Stimulated activated CD4-positive, alpha-beta T cell treated with anti-CD3 and anti-CD28 coated beads, Interleukin-4, amount 100 ng/mL, for 1 hour (primary cell): Measurements from ENCODE around the gene KIF15.
"Not testable (repeated sequence)": the region's sequence is repeated elsewhere in the genome, so short reads cannot be mapped to it uniquely, and the experiment has no call there.

Source experiments
- DNase-seq: peaks from one replicate; pipeline ENCODE4 v3.0.0-alpha.2; 2020

Gene KIF15, protein sequence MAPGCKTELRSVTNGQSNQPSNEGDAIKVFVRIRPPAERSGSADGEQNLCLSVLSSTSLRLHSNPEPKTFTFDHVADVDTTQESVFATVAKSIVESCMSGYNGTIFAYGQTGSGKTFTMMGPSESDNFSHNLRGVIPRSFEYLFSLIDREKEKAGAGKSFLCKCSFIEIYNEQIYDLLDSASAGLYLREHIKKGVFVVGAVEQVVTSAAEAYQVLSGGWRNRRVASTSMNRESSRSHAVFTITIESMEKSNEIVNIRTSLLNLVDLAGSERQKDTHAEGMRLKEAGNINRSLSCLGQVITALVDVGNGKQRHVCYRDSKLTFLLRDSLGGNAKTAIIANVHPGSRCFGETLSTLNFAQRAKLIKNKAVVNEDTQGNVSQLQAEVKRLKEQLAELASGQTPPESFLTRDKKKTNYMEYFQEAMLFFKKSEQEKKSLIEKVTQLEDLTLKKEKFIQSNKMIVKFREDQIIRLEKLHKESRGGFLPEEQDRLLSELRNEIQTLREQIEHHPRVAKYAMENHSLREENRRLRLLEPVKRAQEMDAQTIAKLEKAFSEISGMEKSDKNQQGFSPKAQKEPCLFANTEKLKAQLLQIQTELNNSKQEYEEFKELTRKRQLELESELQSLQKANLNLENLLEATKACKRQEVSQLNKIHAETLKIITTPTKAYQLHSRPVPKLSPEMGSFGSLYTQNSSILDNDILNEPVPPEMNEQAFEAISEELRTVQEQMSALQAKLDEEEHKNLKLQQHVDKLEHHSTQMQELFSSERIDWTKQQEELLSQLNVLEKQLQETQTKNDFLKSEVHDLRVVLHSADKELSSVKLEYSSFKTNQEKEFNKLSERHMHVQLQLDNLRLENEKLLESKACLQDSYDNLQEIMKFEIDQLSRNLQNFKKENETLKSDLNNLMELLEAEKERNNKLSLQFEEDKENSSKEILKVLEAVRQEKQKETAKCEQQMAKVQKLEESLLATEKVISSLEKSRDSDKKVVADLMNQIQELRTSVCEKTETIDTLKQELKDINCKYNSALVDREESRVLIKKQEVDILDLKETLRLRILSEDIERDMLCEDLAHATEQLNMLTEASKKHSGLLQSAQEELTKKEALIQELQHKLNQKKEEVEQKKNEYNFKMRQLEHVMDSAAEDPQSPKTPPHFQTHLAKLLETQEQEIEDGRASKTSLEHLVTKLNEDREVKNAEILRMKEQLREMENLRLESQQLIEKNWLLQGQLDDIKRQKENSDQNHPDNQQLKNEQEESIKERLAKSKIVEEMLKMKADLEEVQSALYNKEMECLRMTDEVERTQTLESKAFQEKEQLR (N-terminal part only)

DNA sequence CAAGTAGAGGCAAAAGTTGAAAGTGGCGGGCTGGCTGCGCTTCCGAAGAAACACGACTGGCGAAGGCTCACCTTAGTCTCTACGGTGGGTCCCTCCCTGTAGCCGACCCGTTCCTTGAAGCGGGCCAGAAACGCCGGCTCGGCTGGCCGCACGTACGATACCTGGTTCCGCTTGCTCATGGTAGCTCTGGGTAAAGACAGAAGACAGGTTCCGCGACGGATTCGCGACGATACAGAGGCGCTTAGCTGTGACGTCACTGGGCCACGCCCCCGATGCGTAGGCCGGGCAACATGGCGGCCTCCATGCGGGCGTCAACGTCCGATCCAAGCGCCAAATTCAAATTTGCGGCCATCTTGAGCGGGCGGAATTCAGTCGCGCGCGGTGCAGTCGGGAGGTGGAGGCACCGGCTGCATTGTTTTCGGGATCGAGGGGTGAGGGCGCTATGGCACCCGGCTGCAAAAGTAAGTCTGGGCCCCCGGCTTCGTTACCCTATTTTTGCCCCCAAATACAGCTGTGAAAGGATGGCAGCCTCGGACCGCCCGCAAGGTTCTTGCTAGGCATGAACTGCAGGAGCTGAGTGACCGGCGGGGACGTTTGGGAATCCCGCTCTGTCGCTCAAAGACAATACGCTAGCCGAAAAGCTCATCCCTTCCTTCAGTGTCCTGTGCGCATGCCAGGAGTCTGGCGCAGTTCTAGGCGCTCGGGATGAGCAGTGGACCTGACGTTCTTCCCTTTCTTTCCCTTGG lies at the start of gene KIF15, which contains the start of gene KIAA1143:
Gene KIF15 (plus strand): TSS at position 371 of the 746 bp plus-strand sequence. CDS start 72 bp downstream, at position 443.
Gene KIAA1143 (minus strand): TSS at position 196 of the 746 bp plus-strand sequence. CDS start 17 bp downstream, at position 179.
- peak; percentile 99 for DNase-seq

DNA sequence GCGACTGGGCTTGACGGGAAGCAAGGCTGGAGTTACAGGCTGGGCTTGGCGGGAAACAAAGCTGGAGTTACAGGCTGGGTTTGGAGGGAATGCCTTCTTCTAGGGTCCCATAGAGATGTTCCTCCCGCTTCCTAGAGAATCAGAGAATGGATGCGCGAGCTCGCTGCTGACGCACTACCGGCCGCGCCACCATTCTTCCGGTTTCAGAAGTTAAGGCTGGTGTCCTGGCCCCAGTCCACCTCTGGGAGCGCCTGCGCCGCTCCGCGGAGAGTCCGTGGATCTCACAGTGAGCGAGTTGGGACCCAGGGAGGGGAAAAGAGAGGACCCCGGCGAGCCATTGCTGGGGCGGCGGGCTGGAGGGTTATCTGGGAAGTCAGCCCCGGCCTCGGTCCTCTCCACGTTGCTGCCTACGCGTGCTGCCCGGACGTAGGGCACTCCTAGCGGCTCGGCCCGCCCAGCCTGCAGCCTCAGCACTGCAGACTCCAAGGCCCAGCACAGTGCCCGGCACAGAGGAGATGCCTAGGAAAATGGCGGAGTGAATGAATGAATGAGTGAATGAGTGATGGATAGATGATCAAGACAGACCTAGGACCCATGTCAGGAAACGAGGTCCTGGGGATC lies 49.0 kb upstream of the KIF15 start, which contains the start of gene ZNF502:
Gene ZNF502 (plus strand): TSS at position 206 of the 621 bp plus-strand sequence. CDS start 7,602 bp downstream, outside the sequence.
- peak; percentile 70 for DNase-seq

DNA sequence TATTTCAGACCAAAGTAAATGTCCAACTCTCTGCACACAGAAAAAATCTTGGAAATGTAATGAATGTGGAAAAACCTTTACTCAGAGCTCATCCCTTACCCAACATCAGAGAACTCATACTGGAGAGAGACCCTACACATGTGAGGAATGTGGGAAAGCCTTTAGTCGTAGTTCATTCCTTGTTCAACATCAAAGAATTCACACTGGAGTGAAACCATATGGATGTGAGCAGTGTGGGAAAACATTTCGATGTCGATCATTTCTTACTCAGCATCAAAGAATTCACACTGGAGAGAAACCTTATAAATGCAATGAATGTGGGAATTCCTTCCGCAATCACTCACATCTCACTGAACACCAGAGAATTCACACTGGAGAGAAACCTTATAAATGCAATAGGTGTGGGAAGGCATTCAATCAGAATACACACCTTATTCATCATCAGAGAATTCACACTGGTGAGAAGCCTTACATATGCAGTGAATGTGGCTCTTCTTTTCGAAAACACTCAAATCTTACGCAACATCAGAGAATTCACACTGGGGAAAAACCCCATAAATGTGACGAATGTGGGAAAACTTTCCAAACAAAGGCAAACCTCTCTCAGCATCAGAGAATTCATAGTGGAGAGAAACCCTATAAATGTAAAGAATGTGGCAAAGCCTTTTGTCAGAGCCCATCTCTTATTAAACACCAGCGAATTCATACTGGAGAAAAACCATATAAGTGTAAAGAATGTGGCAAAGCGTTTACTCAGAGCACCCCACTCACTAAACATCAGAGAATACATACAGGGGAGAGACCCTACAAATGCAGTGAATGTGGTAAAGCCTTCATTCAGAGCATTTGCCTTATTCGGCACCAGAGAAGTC lies 40.1 kb upstream of the KIF15 start:
- DNase-seq, result no peak

DNA sequence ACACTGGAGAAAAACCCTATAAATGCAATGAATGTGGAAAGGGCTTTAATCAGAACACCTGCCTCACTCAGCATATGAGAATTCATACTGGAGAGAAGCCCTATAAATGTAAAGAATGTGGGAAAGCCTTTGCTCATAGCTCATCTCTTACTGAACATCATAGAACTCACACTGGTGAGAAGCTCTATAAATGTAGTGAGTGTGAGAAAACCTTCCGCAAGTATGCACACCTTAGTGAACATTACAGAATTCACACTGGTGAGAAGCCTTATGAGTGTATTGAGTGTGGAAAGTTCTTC lies 39.5 kb upstream of the KIF15 start:
- no peak for DNase-seq

DNA sequence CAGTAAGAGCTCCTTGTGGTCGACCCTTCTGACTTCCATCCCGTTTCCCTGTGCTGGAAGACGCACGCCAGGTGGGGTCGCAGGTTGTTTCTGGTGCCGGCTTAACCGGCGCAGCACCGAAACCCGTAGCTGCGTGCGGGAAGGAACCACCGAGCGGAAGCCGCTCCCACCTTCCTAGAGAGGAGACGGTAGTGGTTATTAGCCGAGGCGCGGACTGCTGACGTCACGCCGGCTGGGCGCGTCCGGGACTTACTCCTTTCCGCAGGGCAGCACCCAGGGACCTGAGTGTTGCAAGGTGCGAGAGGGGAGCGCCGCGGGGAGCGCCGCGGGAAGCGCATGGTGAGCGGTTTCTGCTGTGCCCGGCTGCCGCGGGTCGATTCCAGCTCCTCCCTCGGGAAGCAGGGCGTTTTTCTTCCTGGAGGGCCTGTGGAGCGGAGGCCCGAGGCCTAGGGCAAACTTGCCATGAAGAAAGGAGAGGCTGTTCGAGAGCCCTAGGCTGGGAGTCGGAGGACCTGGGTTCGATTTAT lies 32.1 kb upstream of the KIF15 start, which contains the start of gene ZNF501:
Gene ZNF501 (plus strand): TSS at position 252 of the 527 bp plus-strand sequence. CDS start 4,787 bp downstream, outside the sequence.
- peak; percentile 89 for DNase-seq

DNA sequence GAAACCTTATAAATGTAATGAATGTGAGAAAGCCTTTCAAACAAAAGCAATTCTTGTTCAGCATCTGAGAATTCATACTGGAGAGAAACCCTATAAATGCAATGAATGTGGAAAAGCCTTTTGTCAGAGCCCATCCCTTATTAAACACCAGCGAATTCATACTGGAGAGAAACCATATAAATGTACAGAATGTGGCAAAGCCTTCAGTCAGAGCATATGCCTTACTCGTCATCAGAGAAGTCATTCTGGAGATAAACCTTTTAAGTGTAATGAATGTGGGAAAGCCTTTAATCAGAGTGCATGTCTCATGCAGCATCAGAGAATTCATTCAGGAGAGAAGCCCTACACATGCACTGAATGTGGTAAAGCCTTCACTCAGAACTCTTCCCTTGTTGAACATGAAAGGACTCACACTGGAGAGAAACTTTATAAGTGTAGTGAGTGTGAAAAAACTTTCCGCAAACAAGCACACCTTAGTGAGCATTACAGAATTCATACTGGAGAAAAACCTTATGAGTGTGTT lies 26.9 kb upstream of the KIF15 start:
- no peak for DNase-seq

DNA sequence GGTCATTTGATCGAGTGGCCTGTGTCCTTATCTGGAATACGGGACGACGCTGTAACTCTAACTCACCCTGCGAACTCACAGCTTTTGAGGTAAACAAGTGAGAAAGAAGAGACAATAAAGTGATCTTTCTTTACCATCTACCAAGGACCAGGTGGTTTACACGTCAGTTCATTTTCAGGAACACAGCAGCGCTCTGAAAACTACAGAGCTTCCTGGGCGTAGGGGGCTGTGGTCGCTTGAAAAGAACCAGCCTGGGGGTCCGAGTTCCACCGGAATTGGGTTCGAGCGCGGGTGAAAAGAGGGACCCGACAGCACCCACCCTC lies 532 bp upstream of the KIF15 start:
- DNase-seq, result no peak

DNA sequence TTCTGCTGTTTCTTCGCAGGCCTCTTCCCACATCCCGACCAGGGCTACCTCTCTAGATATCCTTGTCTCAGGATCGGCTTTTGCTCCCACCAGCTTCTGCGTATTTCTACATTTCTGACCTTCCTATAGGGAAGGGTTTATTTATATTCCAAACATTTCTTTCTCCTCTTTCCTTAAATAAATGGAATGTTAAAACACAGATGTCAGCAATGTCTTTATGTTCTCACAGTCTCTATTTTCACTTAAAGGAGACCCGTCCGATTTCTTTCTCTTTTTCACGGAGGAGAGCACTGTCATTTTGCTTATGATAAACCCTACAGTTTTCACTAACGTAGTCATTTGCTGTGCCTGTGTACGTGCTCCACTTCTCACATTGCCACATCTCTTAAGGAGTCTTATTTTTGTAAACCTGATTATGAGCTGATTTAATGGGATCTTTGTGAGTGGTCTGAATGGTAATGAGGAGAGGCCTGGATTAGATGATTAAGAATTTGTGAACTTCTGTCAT lies 630 bp downstream of the KIF15 start:
- no peak for DNase-seq

DNA sequence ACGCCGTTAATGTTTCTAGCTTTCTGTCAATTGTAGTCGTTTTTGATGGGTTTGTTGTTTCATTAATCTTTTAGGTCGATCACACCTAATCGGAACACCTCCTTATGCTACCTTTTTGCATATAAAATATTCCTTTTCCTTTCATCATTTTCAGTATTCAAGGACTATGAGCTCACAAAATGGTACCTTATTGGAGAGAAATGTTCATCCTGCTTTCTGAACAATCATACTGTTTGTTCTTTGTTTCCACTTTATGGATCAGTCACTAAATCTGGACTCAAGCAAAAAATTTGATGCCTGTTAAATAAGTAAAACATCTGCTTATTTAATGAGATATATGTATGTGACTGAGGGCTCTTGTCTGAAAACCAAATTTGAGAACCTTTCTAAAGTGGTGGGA lies 1.1 kb downstream of the KIF15 start:
- no peak for DNase-seq

DNA sequence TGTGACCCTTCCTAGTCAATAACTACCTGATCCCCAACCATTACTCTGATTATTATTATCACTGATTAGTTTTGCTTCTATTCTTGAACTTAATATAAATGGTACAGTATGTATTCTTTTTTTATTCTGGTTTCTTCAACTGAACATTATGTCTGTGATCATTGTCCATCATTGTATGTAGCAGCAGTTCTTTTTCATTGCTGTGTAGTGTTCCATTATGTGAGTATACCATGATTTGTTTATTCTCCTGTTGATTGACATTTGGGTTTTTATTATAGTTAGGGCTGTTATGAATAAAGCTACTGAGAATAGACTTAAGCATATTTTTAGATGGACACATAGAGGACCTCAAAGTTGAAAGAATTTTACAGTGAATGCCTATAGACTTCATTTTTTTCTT lies 2.7 kb downstream of the KIF15 start:
- DNase-seq, result no peak

DNA sequence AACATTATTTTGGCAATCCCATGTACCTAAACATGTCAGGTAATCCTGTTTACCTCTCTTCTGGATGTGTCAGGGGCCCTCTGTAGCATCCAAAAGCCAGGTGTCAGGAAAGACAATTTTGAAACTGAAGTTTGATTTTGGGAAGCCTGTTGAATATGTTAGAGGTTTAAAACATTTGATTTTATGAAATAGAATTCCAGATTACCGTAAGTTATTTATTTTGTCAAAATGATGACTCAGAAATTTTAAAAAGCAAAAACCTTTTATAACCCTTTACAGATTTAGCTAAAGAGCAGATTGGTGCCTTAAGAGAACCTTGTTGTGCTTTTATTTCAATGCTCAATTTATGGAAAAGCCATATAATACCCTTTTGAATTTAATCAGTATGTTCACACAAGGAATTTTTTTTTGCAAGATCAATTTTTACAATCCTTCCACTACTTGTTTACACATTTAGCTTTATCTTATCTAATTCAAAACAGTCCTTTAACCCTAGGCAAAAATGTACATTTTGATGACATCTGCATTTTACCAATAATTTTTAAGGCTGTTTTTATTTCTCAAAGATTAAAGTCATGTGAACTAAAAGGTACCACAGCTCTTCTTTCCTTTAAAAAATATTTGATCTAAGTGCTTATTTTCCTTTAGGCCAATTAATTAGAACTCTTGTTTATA lies 10.0 kb downstream of the KIF15 start:
- no peak for DNase-seq

DNA sequence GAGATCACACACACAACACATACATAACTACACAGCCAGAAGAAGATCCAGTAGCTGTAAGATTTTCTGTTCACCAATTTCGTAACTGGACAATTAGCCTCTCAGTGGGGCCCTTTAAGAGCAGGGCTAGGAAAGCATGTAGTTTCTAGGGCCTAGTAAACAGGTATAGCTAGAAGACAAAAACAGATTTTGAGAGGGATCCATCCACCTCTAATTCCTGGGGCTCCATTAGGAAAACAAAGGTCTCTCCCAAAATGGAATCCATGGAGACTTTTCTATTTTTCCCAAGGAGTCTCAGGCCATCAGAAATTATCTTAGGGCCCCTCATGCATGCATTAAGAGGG lies 10.5 kb downstream of the KIF15 start:
- no peak for DNase-seq

DNA sequence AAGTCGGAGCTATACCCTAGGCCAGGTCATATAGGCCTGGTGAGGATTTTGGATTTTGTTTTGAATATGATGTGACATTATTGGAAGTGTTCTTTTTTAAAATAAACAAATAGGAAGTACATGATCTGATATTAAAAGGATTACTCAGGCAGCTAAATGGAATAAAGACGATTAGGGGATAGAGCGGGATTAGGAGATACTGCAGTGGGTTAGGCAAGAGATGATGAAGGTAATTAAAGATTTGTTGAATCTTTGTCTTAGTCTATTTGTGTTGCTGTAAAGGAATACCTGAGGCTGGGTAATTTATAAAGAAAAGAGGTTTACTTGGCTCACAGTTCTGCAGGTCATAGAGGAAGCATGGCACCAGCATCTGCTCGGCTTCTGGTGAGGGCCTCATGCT lies 21.3 kb downstream of the KIF15 start:
- DNase-seq, result no peak

DNA sequence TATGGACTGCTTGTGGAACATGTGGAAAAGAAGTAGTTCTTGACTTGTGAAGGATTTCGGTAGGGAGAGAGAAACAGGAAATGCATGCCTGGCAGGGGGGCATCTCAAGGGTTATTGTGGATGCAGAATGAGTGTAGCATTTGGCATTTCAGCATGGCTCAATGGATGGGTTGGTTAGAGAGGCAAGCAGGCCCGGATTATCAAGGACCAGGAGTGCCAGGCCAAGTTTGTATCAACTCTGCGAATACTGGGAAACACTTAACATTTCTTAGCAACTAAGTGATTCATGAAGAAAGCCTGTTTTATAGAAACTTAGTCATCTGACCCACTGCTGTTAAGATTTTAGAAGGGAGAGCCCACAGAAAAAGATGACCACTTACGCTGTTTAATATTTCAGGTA lies 33.6 kb downstream of the KIF15 start:
- no peak for DNase-seq

DNA sequence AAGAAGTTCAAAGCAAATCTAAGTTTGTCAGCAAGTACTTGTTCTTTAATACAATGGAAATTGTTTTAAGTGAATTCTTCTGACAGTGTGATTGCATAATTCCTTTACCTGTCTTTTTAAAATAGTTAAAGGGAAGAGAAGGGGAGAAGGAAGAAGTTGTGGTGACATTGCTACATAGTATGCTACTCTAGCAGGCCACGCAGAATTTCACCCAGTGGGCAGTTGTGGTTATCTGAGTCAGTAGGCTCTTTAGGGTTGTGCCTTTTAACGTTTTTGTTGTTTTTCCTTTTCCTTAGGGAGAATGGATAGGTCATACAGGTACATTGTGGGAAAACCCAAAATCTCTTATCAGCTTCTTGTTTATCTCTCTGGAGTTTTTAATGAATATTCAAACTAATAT lies 40.4 kb downstream of the KIF15 start:
- no peak for DNase-seq

DNA sequence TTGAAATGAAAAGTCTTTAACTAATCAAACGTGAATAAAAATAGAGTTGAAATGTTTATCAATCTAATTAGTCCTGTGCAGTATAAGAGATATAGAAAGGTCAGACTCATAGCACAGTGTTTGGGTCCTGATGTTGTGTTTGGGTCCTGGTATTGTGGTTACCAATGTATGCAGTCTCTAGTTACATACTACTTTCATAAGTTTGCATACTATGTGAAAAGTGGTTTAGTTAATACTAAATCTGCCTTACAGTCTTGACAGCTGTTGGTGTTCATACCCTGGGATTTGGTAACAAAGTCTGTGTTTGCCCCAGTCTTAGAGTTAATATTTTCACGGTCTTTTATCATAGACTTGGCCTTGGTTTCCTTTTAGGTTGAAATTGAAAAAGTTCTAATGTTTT lies 41.7 kb downstream of the KIF15 start:
- no peak for DNase-seq

DNA sequence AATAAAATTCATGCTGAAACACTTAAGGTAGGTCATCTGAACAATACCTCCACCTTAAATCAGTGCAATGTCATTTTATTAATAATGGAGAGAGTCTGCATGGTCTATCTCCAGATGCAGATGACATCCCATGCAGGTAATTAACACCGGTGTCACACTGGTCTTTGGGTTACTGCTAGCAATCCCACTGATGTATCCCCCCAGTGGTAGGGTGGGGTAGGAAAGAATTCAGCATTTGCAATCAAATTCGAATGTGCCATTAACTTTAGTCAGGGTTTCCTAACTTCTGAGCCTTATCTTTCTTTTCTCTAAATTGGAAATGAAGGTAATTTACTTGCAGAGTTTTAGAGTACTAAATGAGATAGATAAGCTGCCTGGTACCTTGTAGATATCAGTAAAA lies 44.4 kb downstream of the KIF15 start:
- DNase-seq, result no peak

DNA sequence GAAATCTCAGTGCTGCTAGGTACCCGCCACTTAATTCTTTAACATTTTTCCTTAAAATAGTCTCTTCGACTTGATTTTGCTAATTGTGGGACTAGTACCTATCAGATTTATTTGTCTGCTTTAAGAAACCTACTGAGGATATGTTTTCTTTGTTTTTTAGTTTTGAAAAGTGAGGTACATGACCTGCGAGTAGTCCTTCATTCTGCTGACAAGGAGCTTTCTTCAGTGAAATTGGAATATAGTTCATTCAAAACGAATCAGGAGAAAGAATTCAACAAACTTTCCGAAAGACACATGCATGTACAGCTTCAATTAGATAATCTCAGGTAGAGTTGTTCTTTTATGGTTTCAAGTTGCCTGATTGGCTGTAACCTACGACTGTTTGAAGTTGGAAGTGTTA lies 53.2 kb downstream of the KIF15 start:
- DNase-seq, result no peak

DNA sequence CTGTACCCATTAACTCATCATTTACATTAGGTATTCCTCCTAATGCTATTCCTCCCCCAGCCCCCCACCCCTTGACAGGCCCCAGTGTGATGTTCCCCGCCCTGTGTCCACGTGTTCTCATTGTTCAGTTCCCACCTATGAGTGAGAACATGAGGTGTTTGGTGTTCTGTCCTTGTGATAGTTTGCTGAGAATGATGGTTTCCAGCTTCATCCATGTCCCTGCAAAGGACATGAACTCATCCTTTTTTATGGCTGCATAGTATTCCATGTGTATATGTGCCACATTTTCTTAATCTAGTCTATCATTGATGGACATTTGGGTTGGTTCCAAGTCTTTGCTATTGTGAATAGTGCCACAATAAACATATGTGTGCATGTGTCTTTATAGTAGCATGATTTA lies 54.7 kb downstream of the KIF15 start:
- DNase-seq, result not testable (repeated sequence)
